Endothelial cell of umbilical vein (primary cell): ENCODE measurements around the gene ZSCAN5A. TPM values are rescaled to one million over a fixed set of nuclear protein-coding genes. Genes with fewer than 3 reads are reported as not detected.

Experiments
- BruUV-seq: library from RNA; stranded (reverse); fragments of 400-500 nt; replicated peaks from 2 replicates; lab custom pipeline; 2021; lab: Mats Ljungman, UMichigan
- CTCF ChIA-PET: fragments of 300-600, 350-600 bp; sonication (Branson Sonifier 250); formaldehyde crosslinking; loops from one replicate; lab custom pipeline; 2021; ENCODE audit warnings: antibody characterized with exemption, inconsistent platforms; lab: Charles Lee
- POLR2A ChIA-PET: fragments of 300-600, 350-600 bp; sonication (Branson Sonifier 250); formaldehyde crosslinking; loops from one replicate; lab custom pipeline; 2021; ENCODE audit warnings: antibody characterized with exemption, inconsistent platforms; lab: Charles Lee
- DNase-seq: peaks from one replicate; pipeline ENCODE4 v3.0.0-alpha.2; 2011; ENCODE audit warnings: low read depth, low spot score
- FAIRE-seq: peaks from 2 replicates; lab custom pipeline; 2011; peaks lifted over from hg19 to GRCh38; lab: Jason Lieb, UNC
- H2AFZ ChIP-seq: 2 replicates; pipeline ENCODE4 v1.6.0; 2012; ENCODE audit warnings: low read depth, low read length, control low read depth, inconsistent platforms
- H3K27ac ChIP-seq: 2 replicates; pipeline ENCODE4 v1.5.1; 2011; ENCODE audit warnings: low read depth, mild to moderate bottlenecking, control low read depth, low read length, moderate library complexity; ENCODE audit not compliant: insufficient read depth
- H3K27me3 ChIP-seq, 2 experiments: 2 replicates each; pipeline versions ENCODE4 v1.6.0 to v1.6.1; 2011; ENCODE audit warnings: low read length in 2 of 2, mixed read lengths in 1 of 2; ENCODE audit not compliant: control insufficient read depth in 2 of 2, insufficient read depth in 2 of 2
- H3K36me3 ChIP-seq, 2 experiments: 2 replicates in 1 of 2; 3 replicates in 1 of 2; pipeline ENCODE4 v1.5.1; 2011; ENCODE audit warnings: low read length in 2 of 2, mild to moderate bottlenecking in 1 of 2, moderate library complexity in 1 of 2; ENCODE audit not compliant: control insufficient read depth in 2 of 2, insufficient read depth in 2 of 2; ENCODE audit errors: extremely low read depth in 1 of 2
- H3K4me1 ChIP-seq: 3 replicates; pipeline ENCODE4 v1.5.1; 2011; ENCODE audit warnings: mild to moderate bottlenecking, low read length; ENCODE audit not compliant: control insufficient read depth, insufficient read depth; ENCODE audit errors: extremely low read depth
- H3K4me2 ChIP-seq: 2 replicates; pipeline ENCODE4 v1.6.1; 2011; ENCODE audit warnings: low read length, control low read depth, mixed read lengths; ENCODE audit not compliant: insufficient read depth
- H3K4me3 ChIP-seq, 3 experiments: fragments of 200-600 bp in 1 of 3; sonication (generic), shearing (Covaris generic) in 1 of 3; replicated peaks in 1 of 3; 2 replicates each; pipeline ENCODE4 v1.5.1; 2011 to 2016; ENCODE audit warnings: control low read depth in 3 of 3, low read length in 3 of 3, mild to moderate bottlenecking in 2 of 3, inconsistent platforms in 1 of 3, low read depth in 1 of 3, moderate library complexity in 1 of 3; ENCODE audit not compliant: insufficient read depth in 1 of 3
- H3K79me2 ChIP-seq: 2 replicates; pipeline ENCODE4 v1.6.0; 2012; ENCODE audit warnings: low read length, inconsistent platforms; ENCODE audit not compliant: control insufficient read depth, insufficient read depth
- H3K9ac ChIP-seq: replicated peaks from 2 replicates; pipeline ENCODE3; 2011; ENCODE audit warnings: low read length, control low read depth; ENCODE audit not compliant: insufficient read depth; ENCODE audit errors: extremely low read depth
- H3K9me1 ChIP-seq: replicated peaks from 3 replicates; pipeline ENCODE4 v1.6.0; 2011; ENCODE audit warnings: mild to moderate bottlenecking, low read length; ENCODE audit not compliant: control insufficient read depth, insufficient read depth; ENCODE audit errors: extremely low read depth
- H3K9me3 ChIP-seq: replicated peaks from 2 replicates; pipeline ENCODE4 v1.5.1; 2012; ENCODE audit warnings: low read length, inconsistent platforms; ENCODE audit not compliant: control insufficient read depth, insufficient read depth
- H4K20me1 ChIP-seq: replicated peaks from 2 replicates; pipeline ENCODE3; 2011; ENCODE audit warnings: mild to moderate bottlenecking, low read length; ENCODE audit not compliant: control insufficient read depth, insufficient read depth; ENCODE audit errors: extremely low read depth
- CTCF ChIP-seq, 2 donors: IDR thresholded peaks; 1 replicate in 1 of 2; 2 replicates in 1 of 2; pipeline ENCODE4 v1.5.1; 2011; ENCODE audit warnings: low read length in 2 of 2, mild to moderate bottlenecking in 2 of 2, moderate library complexity in 2 of 2, control low read depth in 1 of 2, inconsistent platforms in 1 of 2, low read depth in 1 of 2; ENCODE audit not compliant: insufficient read depth in 1 of 2; ENCODE audit errors: extremely low read depth in 1 of 2
- EZH2 ChIP-seq: IDR thresholded peaks from 2 replicates; pipeline ENCODE4 v1.6.1; 2012; ENCODE audit warnings: borderline replicate concordance, low read depth, mild to moderate bottlenecking, moderate library complexity, low read length, inconsistent platforms; ENCODE audit not compliant: severe bottlenecking
- FOS ChIP-seq: IDR thresholded peaks from 2 replicates; pipeline ENCODE4 v1.6.1; 2011; ENCODE audit warnings: mild to moderate bottlenecking, low read length, moderate library complexity, borderline replicate concordance; ENCODE audit not compliant: insufficient read depth
- GATA2 ChIP-seq: IDR thresholded peaks from 2 replicates; pipeline ENCODE4 v1.7.0; 2011; ENCODE audit warnings: low read depth, mild to moderate bottlenecking, moderate library complexity, mixed read lengths, low read length; ENCODE audit not compliant: insufficient read length, insufficient read depth
- JUN ChIP-seq: IDR thresholded peaks from 2 replicates; pipeline ENCODE4 v1.6.1; 2011; ENCODE audit warnings: borderline replicate concordance, low read depth; ENCODE audit not compliant: insufficient read length, insufficient read depth
- MAX ChIP-seq: IDR thresholded peaks from 2 replicates; pipeline ENCODE4 v1.6.1; 2011; ENCODE audit not compliant: insufficient read depth, insufficient read length
- MYC ChIP-seq: IDR thresholded peaks from one replicate; pipeline ENCODE4 v1.6.1; 2011; ENCODE audit warnings: mild to moderate bottlenecking, low read depth, low read length
- POLR2A ChIP-seq: IDR thresholded peaks from 2 replicates; pipeline ENCODE4 v1.6.1; 2012; ENCODE audit warnings: low read depth, mild to moderate bottlenecking, control low read depth, low read length
- POLR2AphosphoS5 ChIP-seq: IDR thresholded peaks from 2 replicates; pipeline ENCODE4 v1.6.1; 2012; ENCODE audit warnings: low read depth, mild to moderate bottlenecking, control low read depth, low read length, moderate library complexity; ENCODE audit not compliant: insufficient read depth
- dilution Hi-C: fragments of 300-500 bp; cut with MboI; formaldehyde crosslinking; loops from one replicate; pipeline ENCODE4 v1.15.0; 2019; ENCODE audit warnings: low sequenced_read_pairs; ENCODE audit not compliant: extremely low pct_ligation_motif_present
- intact Hi-C: fragments of 100-400 bp; cut with micrococcal nuclease; formaldehyde crosslinking; loops from one replicate; pipeline ENCODE4 v1.10.0; 2022
- polyA plus RNA-seq, 4 experiments: library from polyadenylated mRNA; depleted of rRNA in 3 of 4; stranded (reverse) in 3 of 4; unstranded in 1 of 4; fragments of >200 nt; gene quantifications; 2 replicates each; pipeline versions ENCODE4 v1.2.1 to v1.2.3, GENCODE V29; 2011 to 2012; ENCODE audit warnings: missing spikeins in 1 of 4
- total RNA-seq: library from RNA; stranded (reverse); gene quantifications from 2 replicates; pipeline ENCODE4 v1.2.3, GENCODE V29; 2021

The ZSCAN5A gene
- total and polyA plus RNA-seq, 2 donors (not counting 3 experiments of a cell fraction or from before 2014, with no cell fraction given): 5.1 to 12.2 TPM

GRCh38 chr19:56360841-56361240, 46.2 kb upstream of the ZSCAN5A start:
- FAIRE-seq: no peak
- Histone ChIP-seq H3K9me3 (no peaks in the 10 kb centered on the region), H3K9ac (no peak overlapping the region), H3K79me2 (no peaks in the 10 kb centered on the region), H3K4me1 (no peaks in the 10 kb centered on the region), H4K20me1 (no peaks in the 10 kb centered on the region), H3K27me3 (no peaks in the 10 kb centered on the region), H3K27ac (no peak overlapping the region), H2AFZ (no peak overlapping the region), H3K36me3 (no peaks in the 10 kb centered on the region), H3K9me1 (no peaks in the 10 kb centered on the region), H3K4me2 (no peak overlapping the region), H3K4me3 (no peak overlapping the region)
- dilution Hi-C loops (no loop called here), intact Hi-C loops (no loop called here)
- POLR2A ChIA-PET: no interaction called here
- no peak for TF ChIP-seq POLR2A
- no peak for TF ChIP-seq MAX
- no peak for TF ChIP-seq EZH2
- no peak for TF ChIP-seq FOS
- TF ChIP-seq GATA2: no peak
- no peak for TF ChIP-seq CTCF (IDR thresholded peaks at IDR 0.05; ENCODE audit: extremely low read depth in 1 of 2, insufficient read depth in 1 of 2, low read depth in 1 of 2, low read length in 2 of 2)
- no peak for TF ChIP-seq POLR2AphosphoS5
- TF ChIP-seq MYC: no peak
- TF ChIP-seq JUN: no peak
- no peak for DNase-seq
- CTCF ChIA-PET: no interaction called here
- BruUV-seq: no TSS peak
